DOHH2 (cell line): ENCODE results near the gene COL25A1.

Source experiments
- H3F3A ChIP-seq: fragments of 200-600 bp; sonication (generic), shearing (Covaris generic); 2 replicates; pipeline ENCODE4 v1.6.0; 2016; ENCODE audit warnings: antibody characterized with exemption, mild to moderate bottlenecking; ENCODE audit not compliant: control insufficient read depth, insufficient read depth
- H3K27ac ChIP-seq: fragments of 200-600 bp; sonication (generic); 2 replicates; pipeline ENCODE4 v1.5.1; 2014; ENCODE audit warnings: low read depth, mild to moderate bottlenecking, low read length, moderate library complexity
- H3K27me3 ChIP-seq: fragments of 200-600 bp; sonication (generic); 2 replicates; pipeline ENCODE4 v1.6.1; 2014; ENCODE audit warnings: mild to moderate bottlenecking, low read length, mixed read lengths; ENCODE audit not compliant: control insufficient read depth
- H3K36me3 ChIP-seq: fragments of 200-600 bp; sonication (generic); 2 replicates; pipeline ENCODE4 v1.6.1; 2014; ENCODE audit warnings: mild to moderate bottlenecking, low read length, moderate library complexity, mixed read lengths; ENCODE audit not compliant: control insufficient read depth
- H3K4me1 ChIP-seq: fragments of 200-600 bp; sonication (generic); 2 replicates; pipeline ENCODE4 v1.6.1; 2014; ENCODE audit warnings: mild to moderate bottlenecking, low read length, mixed read lengths; ENCODE audit not compliant: control insufficient read depth
- H3K4me2 ChIP-seq: fragments of 200-600 bp; sonication (generic); 2 replicates; pipeline ENCODE4 v1.6.0; 2014; ENCODE audit warnings: mild to moderate bottlenecking, low read length, moderate library complexity
- H3K4me3 ChIP-seq: fragments of 200-600 bp; sonication (generic); 2 replicates; pipeline ENCODE4 v1.5.1; 2014; ENCODE audit warnings: mild to moderate bottlenecking, low read length, mixed read lengths
- H3K79me2 ChIP-seq: fragments of 200-600 bp; sonication (generic); 2 replicates; pipeline ENCODE4 v1.6.1; 2014; ENCODE audit warnings: mild to moderate bottlenecking, low read length, mixed read lengths; ENCODE audit not compliant: control insufficient read depth
- H3K9me2 ChIP-seq: fragments of 200-600 bp; sonication (generic); replicated peaks from 2 replicates; pipeline ENCODE4 v1.6.1; 2014; ENCODE audit warnings: mild to moderate bottlenecking, low read length, mixed read lengths; ENCODE audit not compliant: control insufficient read depth
- H3K9me3 ChIP-seq: fragments of 200-600 bp; sonication (generic); 2 replicates; pipeline ENCODE4 v1.6.1; 2014; ENCODE audit warnings: antibody characterized with exemption, low read length, mixed read lengths; ENCODE audit not compliant: control insufficient read depth, insufficient read depth
- H4K20me1 ChIP-seq: fragments of 200-600 bp; sonication (generic); 2 replicates; pipeline ENCODE4 v1.6.0; 2014; ENCODE audit warnings: low read depth, mild to moderate bottlenecking, antibody characterized with exemption, low read length, moderate library complexity; ENCODE audit not compliant: control insufficient read depth, insufficient read depth
- CTCF ChIP-seq: fragments of 200-600 bp; sonication (generic); IDR thresholded peaks from one replicate; pipeline ENCODE4 v1.5.1; 2014; ENCODE audit warnings: antibody characterized with exemption, mild to moderate bottlenecking, low read depth, low read length; ENCODE audit not compliant: poor library complexity, severe bottlenecking
- EZH2phosphoT487 ChIP-seq: fragments of 200-600 bp; sonication (generic); IDR thresholded peaks from 2 replicates; pipeline ENCODE4 v1.6.1; 2017; ENCODE audit warnings: borderline replicate concordance, mild to moderate bottlenecking, antibody characterized with exemption, low read length, moderate library complexity, mixed read lengths

The COL25A1 gene

GRCh38 chr4:108881986-108882385 is 420.5 kb downstream of the COL25A1 start:
- Histone ChIP-seq H3K36me3 (no peaks in the 10 kb centered on the region), H3K4me1 (no peaks in the 10 kb centered on the region), H3K27me3 (peaks cover 7% of the 10 kb centered on the region), H3K4me2 (no peak overlapping the region), H4K20me1 (no peaks in the 10 kb centered on the region), H3K4me3 (no peak overlapping the region), H3K9me3 (no peaks in the 10 kb centered on the region), H3K9me2 (no peaks in the 10 kb centered on the region), H3F3A (no peaks in the 10 kb centered on the region), H3K79me2 (no peaks in the 10 kb centered on the region), H3K27ac (no peak overlapping the region)
- no peak for TF ChIP-seq EZH2phosphoT487
- no peak for TF ChIP-seq CTCF

DNA sequence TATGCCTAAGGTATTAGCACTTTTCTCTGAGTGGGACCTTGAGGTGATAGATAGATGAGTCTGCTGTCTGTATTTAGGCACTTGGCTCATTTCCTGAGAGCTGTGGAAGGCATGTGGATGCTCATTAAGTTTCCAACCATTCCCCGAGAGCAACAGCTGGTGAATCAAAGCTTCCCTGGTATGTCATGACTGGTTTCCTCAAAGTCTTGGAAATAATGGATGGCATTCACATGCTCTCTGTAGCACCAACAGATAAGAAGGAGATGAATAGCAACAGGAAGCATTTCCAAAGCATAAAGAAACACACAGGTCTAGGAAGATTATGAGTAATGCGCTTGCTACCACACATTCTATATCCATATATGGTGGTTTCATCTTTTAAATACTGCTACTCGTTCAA is 421.3 kb downstream of the COL25A1 start:
- H3K36me3 ChIP-seq, result no peaks in the 10 kb centered on the region
- H3F3A ChIP-seq, result no peaks in the 10 kb centered on the region
- no peaks in the 10 kb centered on the region for H3K9me2 ChIP-seq
- H3K4me3 ChIP-seq, result no peak overlapping the region
- H3K27me3 ChIP-seq, result peaks cover 8% of the 10 kb centered on the region
- no peak overlapping the region for H3K4me2 ChIP-seq
- H4K20me1 ChIP-seq, result no peaks in the 10 kb centered on the region
- no peaks in the 10 kb centered on the region for H3K4me1 ChIP-seq
- H3K79me2 ChIP-seq, result no peaks in the 10 kb centered on the region
- no peaks in the 10 kb centered on the region for H3K9me3 ChIP-seq
- no peak for TF ChIP-seq CTCF
- TF ChIP-seq EZH2phosphoT487, result no peak
- no peak overlapping the region for H3K27ac ChIP-seq

GRCh38 chr4:108878806-108879205 is 423.7 kb downstream of the COL25A1 start:
- Histone ChIP-seq H3K4me3 (no peak overlapping the region), H3K4me2 (no peak overlapping the region), H3F3A (no peaks in the 10 kb centered on the region), H4K20me1 (no peaks in the 10 kb centered on the region), H3K27me3 (peaks cover 3% of the 10 kb centered on the region), H3K36me3 (no peaks in the 10 kb centered on the region), H3K9me2 (no peaks in the 10 kb centered on the region), H3K27ac (no peak overlapping the region), H3K9me3 (no peaks in the 10 kb centered on the region), H3K79me2 (no peaks in the 10 kb centered on the region), H3K4me1 (no peaks in the 10 kb centered on the region)
- TF ChIP-seq EZH2phosphoT487 (no peak), CTCF (no peak)

- peaks cover 3% of the 10 kb centered on the region for H3K27me3 ChIP-seq
- no peaks in the 10 kb centered on the region for H3F3A ChIP-seq
- H4K20me1 ChIP-seq, result no peaks in the 10 kb centered on the region
- H3K4me2 ChIP-seq, result no peak overlapping the region
- H3K9me2 ChIP-seq, result no peaks in the 10 kb centered on the region
- H3K36me3 ChIP-seq, result no peaks in the 10 kb centered on the region
- H3K27ac ChIP-seq, result no peak overlapping the region
- no peak overlapping the region for H3K4me3 ChIP-seq
- H3K4me1 ChIP-seq, result no peaks in the 10 kb centered on the region
- no peaks in the 10 kb centered on the region for H3K79me2 ChIP-seq
- TF ChIP-seq EZH2phosphoT487 (no peak), CTCF (no peak)
- H3K9me3 ChIP-seq, result no peaks in the 10 kb centered on the region
Measured at GRCh38 chr4:108877821-108878220, 424.6 kb downstream of the COL25A1 start.
